H1 (cell line): Measurements from ENCODE around the gene RAB3IP. TPM values are rescaled to one million over a fixed set of nuclear protein-coding genes. Genes with fewer than 3 reads are reported as not detected.

Source experiments
- CTCF ChIA-PET: fragments of 300-600 bp; sonication (Branson Sonifier 250); formaldehyde crosslinking; loops from one replicate; lab custom pipeline; 2021; ENCODE audit not compliant: partially characterized antibody; lab: Charles Lee
- POLR2A ChIA-PET: fragments of 300-600 bp; sonication (Branson Sonifier 250); formaldehyde crosslinking; loops from one replicate; lab custom pipeline; 2021; ENCODE audit warnings: inconsistent platforms; ENCODE audit not compliant: partially characterized antibody; lab: Charles Lee
- DNase-seq, 2 experiments: peaks; one replicate each; pipeline versions ENCODE4 v3.0.0 to v3.0.0-alpha.2; 2010 to 2022; ENCODE audit warnings: low spot score in 2 of 2, low read depth in 1 of 2, mixed read lengths in 1 of 2
- FAIRE-seq: peaks from 2 replicates; lab custom pipeline; 2011; peaks lifted over from hg19 to GRCh38; lab: Jason Lieb, UNC
- H2AFZ ChIP-seq: 2 replicates; pipeline ENCODE4 v1.8.1; 2012; ENCODE audit warnings: low read length, inconsistent platforms
- H2AK5ac ChIP-seq: 2 replicates; pipeline ENCODE4 v1.6.1; 2013; ENCODE audit warnings: low read depth, low read length
- H2BK120ac ChIP-seq: replicated peaks from 2 replicates; pipeline ENCODE3; 2013; ENCODE audit warnings: low read depth, low read length, inconsistent platforms
- H2BK12ac ChIP-seq: 2 replicates; pipeline ENCODE4 v1.6.1; 2013; ENCODE audit warnings: low read depth, low read length
- H2BK15ac ChIP-seq: 2 replicates; pipeline ENCODE4 v1.6.1; 2013; ENCODE audit warnings: low read length
- H2BK20ac ChIP-seq: 2 replicates; pipeline ENCODE4 v1.6.1; 2013; ENCODE audit warnings: low read length
- H2BK5ac ChIP-seq: 2 replicates; pipeline ENCODE4 v1.6.1; 2013; ENCODE audit warnings: low read depth, low read length
- H3K14ac ChIP-seq: 2 replicates; pipeline ENCODE4 v1.6.1; 2013; ENCODE audit warnings: inconsistent platforms; ENCODE audit not compliant: insufficient read length
- H3K18ac ChIP-seq: 2 replicates; pipeline ENCODE4 v1.6.1; 2013; ENCODE audit warnings: low read length; ENCODE audit errors: extremely low read depth
- H3K23ac ChIP-seq: 2 replicates; pipeline ENCODE4 v1.6.1; 2013; ENCODE audit warnings: inconsistent platforms; ENCODE audit not compliant: insufficient read length
- H3K23me2 ChIP-seq: 2 replicates; pipeline ENCODE4 v1.6.1; 2013; ENCODE audit warnings: low read depth, low read length
- H3K27ac ChIP-seq: 2 replicates; pipeline ENCODE4 v1.6.1; 2011; ENCODE audit warnings: low read depth, low read length, inconsistent platforms
- H3K27me3 ChIP-seq, 4 experiments: replicated peaks in 1 of 4; 1 replicate in 1 of 4; 2 replicates in 3 of 4; pipeline versions ENCODE4 v1.6.1 to v1.8.1; 2011 to 2013; ENCODE audit warnings: low read length in 3 of 4, mild to moderate bottlenecking in 3 of 4, inconsistent platforms in 2 of 4, mixed read lengths in 2 of 4, moderate library complexity in 1 of 4; ENCODE audit not compliant: control insufficient read depth in 3 of 4, insufficient read depth in 3 of 4; ENCODE audit errors: extremely low read depth in 1 of 4
- H3K36me3 ChIP-seq, 4 experiments: 2 replicates each; pipeline versions ENCODE4 v1.6.1 to v1.8.1; 2011 to 2013; ENCODE audit warnings: mild to moderate bottlenecking in 4 of 4, low read length in 3 of 4, moderate library complexity in 2 of 4, control low read depth in 1 of 4, inconsistent platforms in 1 of 4; ENCODE audit not compliant: insufficient read depth in 4 of 4, control insufficient read depth in 2 of 4
- H3K4ac ChIP-seq: replicated peaks from 2 replicates; pipeline ENCODE3; 2013; ENCODE audit warnings: low read length, low read depth, mixed read lengths, inconsistent platforms; ENCODE audit not compliant: insufficient read length
- H3K4me1 ChIP-seq, 4 experiments: replicated peaks in 1 of 4; 1 replicate in 1 of 4; 2 replicates in 3 of 4; pipeline versions ENCODE4 v1.6.1 to v1.8.1; 2011 to 2013; ENCODE audit warnings: low read length in 3 of 4, inconsistent platforms in 2 of 4, mixed read lengths in 1 of 4; ENCODE audit not compliant: insufficient read depth in 4 of 4, control insufficient read depth in 3 of 4
- H3K4me2 ChIP-seq, 2 experiments: 2 replicates each; pipeline versions ENCODE4 v1.6.1 to v1.8.1; 2011 to 2013; ENCODE audit warnings: low read depth in 2 of 2, low read length in 2 of 2, control low read depth in 1 of 2, inconsistent platforms in 1 of 2, mild to moderate bottlenecking in 1 of 2; ENCODE audit not compliant: insufficient read depth in 1 of 2
- H3K4me3 ChIP-seq, 4 experiments: fragments of 200-600, 300-600 bp in 1 of 4; sonication (generic), shearing (Covaris generic), sonication (Bioruptor Twin) in 1 of 4; 2 replicates each; pipeline versions ENCODE4 v1.5.1 to v1.8.1; 2011 to 2016; ENCODE audit warnings: low read length in 4 of 4, low read depth in 3 of 4, control low read depth in 2 of 4, inconsistent platforms in 2 of 4, mild to moderate bottlenecking in 2 of 4, mixed read lengths in 1 of 4, moderate library complexity in 1 of 4; ENCODE audit not compliant: insufficient read depth in 2 of 4; ENCODE audit errors: extremely low read depth in 1 of 4
- H3K56ac ChIP-seq: replicated peaks from 2 replicates; pipeline ENCODE3; 2013; ENCODE audit warnings: low read depth, mild to moderate bottlenecking, mixed read lengths, low read length, inconsistent platforms; ENCODE audit not compliant: insufficient read length
- H3K79me1 ChIP-seq: 2 replicates; pipeline ENCODE4 v1.6.1; 2013; ENCODE audit warnings: low read depth, low read length, control low read depth
- H3K79me2 ChIP-seq, 2 experiments: 2 replicates each; pipeline versions ENCODE4 v1.6.1 to v1.8.1; 2012 to 2013; ENCODE audit warnings: low read length in 2 of 2, mild to moderate bottlenecking in 2 of 2, inconsistent platforms in 1 of 2; ENCODE audit not compliant: insufficient read depth in 2 of 2, control insufficient read depth in 1 of 2
- H3K9ac ChIP-seq, 4 experiments: replicated peaks in 1 of 4; 1 replicate in 1 of 4; 2 replicates in 3 of 4; pipeline versions ENCODE4 v1.6.1 to v1.8.1; 2011 to 2013; ENCODE audit warnings: low read depth in 3 of 4, low read length in 3 of 4, control low read depth in 2 of 4, mild to moderate bottlenecking in 2 of 4, moderate library complexity in 2 of 4, inconsistent platforms in 1 of 4; ENCODE audit errors: extremely low read depth in 1 of 4
- H3K9me3 ChIP-seq, 2 experiments: 2 replicates each; pipeline versions ENCODE4 v1.6.1 to v1.8.1; 2012 to 2013; ENCODE audit warnings: mild to moderate bottlenecking in 2 of 2, moderate library complexity in 2 of 2, control low read depth in 1 of 2, inconsistent platforms in 1 of 2, low read depth in 1 of 2, low read length in 1 of 2, mixed read lengths in 1 of 2; ENCODE audit not compliant: insufficient read depth in 2 of 2
- H4K20me1 ChIP-seq, 2 experiments: replicated peaks in 1 of 2; 2 replicates each; pipeline versions ENCODE3 to v1.8.1; 2011 to 2013; ENCODE audit warnings: inconsistent platforms in 2 of 2, low read length in 2 of 2, mild to moderate bottlenecking in 1 of 2; ENCODE audit not compliant: insufficient read depth in 2 of 2, control insufficient read depth in 1 of 2
- H4K5ac ChIP-seq: 2 replicates; pipeline ENCODE4 v1.6.1; 2013; ENCODE audit warnings: low read length, low read depth, mixed read lengths, inconsistent platforms; ENCODE audit not compliant: insufficient read length
- H4K8ac ChIP-seq: 2 replicates; pipeline ENCODE4 v1.8.0; 2013; ENCODE audit warnings: mild to moderate bottlenecking, moderate library complexity, low read length, inconsistent platforms; ENCODE audit not compliant: insufficient read depth; ENCODE audit errors: extremely low read depth
- H4K91ac ChIP-seq: replicated peaks from 2 replicates; pipeline ENCODE3; 2013; ENCODE audit warnings: low read length, mixed read lengths, inconsistent platforms; ENCODE audit not compliant: insufficient read length
- KDM1A ChIP-seq: fragments of 200-600, 300-600 bp; sonication (generic); IDR thresholded peaks from 2 replicates; pipeline ENCODE4 v1.7.1; 2016; ENCODE audit warnings: mild to moderate bottlenecking, low read length, borderline replicate concordance
- POLR2AphosphoS5 ChIP-seq: IDR thresholded peaks from 2 replicates; pipeline ENCODE4 v1.6.1; 2011; ENCODE audit warnings: low read depth, low read length
- RNF2 ChIP-seq: fragments of 200-900, 300-1000 bp; sonication (generic); IDR thresholded peaks from 2 replicates; pipeline ENCODE4 v1.7.1; 2016; ENCODE audit warnings: borderline replicate concordance, low read depth, mild to moderate bottlenecking, antibody characterized with exemption, low read length; ENCODE audit not compliant: poor library complexity, severe bottlenecking; ENCODE audit errors: missing control alignments
- WGBS, 2 experiments: shearing (Covaris generic) in 1 of 2; methylation state at CpG; one replicate each; pipeline versions ENCODE4 v1.1.6 to v1.1.7; 2013 to 2015; ENCODE audit warnings: low lambda C conversion rate in 2 of 2, mixed read lengths in 2 of 2, inconsistent platforms in 1 of 2, low coverage in 1 of 2, missing lambda C conversion rate in 1 of 2; ENCODE audit not compliant: insufficient replicate concordance in 2 of 2, insufficient coverage in 1 of 2, insufficient read length in 1 of 2; ENCODE audit errors: extremely low coverage in 1 of 2, missing lambda C conversion rate in 1 of 2; 5-methylcytosine and 5-hydroxymethylcytosine counted together
- polyA plus RNA-seq, 7 experiments: library from polyadenylated mRNA; depleted of rRNA in 3 of 7; stranded (reverse) in 5 of 7; unstranded in 2 of 7; fragments of >200 nt in 5 of 7; fragments of 200-250 nt in 2 of 7; gene quantifications; 1 replicate in 5 of 7; 2 replicates in 1 of 7; 4 replicates in 1 of 7; pipeline versions ENCODE4 v1.2.1 to v1.2.3, GENCODE V29; 2011 to 2013; ENCODE audit warnings: missing spikeins in 2 of 7, mixed read lengths in 2 of 7
- total RNA-seq: library from RNA; stranded (reverse); fragmentation: NEBNext Ultra II Directional; extraction: Animal tissue kit (Norgen Biotek cat#: 25700); gene quantifications from 2 replicates; pipeline ENCODE4 v1.2.1, GENCODE V29; 2021

Gene RAB3IP
- total and polyA plus RNA-seq, 2 of the 8 experiments (the other 6 are each of a cell fraction or from before 2014, with no cell fraction given), result 17.7 to 34.6 TPM

- Histone ChIP-seq H2BK12ac (no peak overlapping the region), H3K4me3 (no peak overlapping the region), H3K23me2 (no peaks in the 10 kb centered on the region; the same call in 1 of the 2 replicates), H3K56ac (no peak overlapping the region), H3K4ac (no peak overlapping the region), H3K4me1 (no peaks in the 10 kb centered on the region; a peak in 1 of 7 replicates), H3K14ac (no peak overlapping the region), H3K9ac (no peak overlapping the region), H3K27me3 (no peaks in the 10 kb centered on the region), H3K9me3 (no peaks in the 10 kb centered on the region), H3K36me3 (no peaks in the 10 kb centered on the region), H2BK120ac (no peak overlapping the region), H3K79me1 (no peaks in the 10 kb centered on the region), H2BK15ac (no peak overlapping the region), H3K79me2 (no peaks in the 10 kb centered on the region), H3K27ac (no peak overlapping the region), H4K20me1 (no peaks in the 10 kb centered on the region), H3K23ac (no peak overlapping the region), H3K18ac (no peak overlapping the region), H2BK20ac (no peak overlapping the region)
- DNase-seq (no peak), FAIRE-seq (no peak)
- 88% methylated on average over 2 of the region's 2 CpGs; no CpG with 5 or more reads in 1 of the 2 experiments for WGBS, 2 experiments
- CTCF ChIA-PET, result interaction anchor here (0.6 kb wide), 1 partner anchor 226 kb away, joined by 3 read pairs; no protein-coding TSS in a partner anchor
- no peak for TF ChIP-seq POLR2AphosphoS5
- TF ChIP-seq KDM1A, result no peak
- TF ChIP-seq RNF2, result no peak
- TF ChIP-seq, all 59 proteins: peak for 0
- Histone ChIP-seq H2AFZ (no peak overlapping the region), H2BK5ac (no peak overlapping the region), H4K91ac (no peak overlapping the region), H3K4me2 (no peak overlapping the region), H2AK5ac (no peak overlapping the region), H4K8ac (no peak overlapping the region), H4K5ac (no peak overlapping the region)
- POLR2A ChIA-PET, result no interaction called here
These were observed 95.0 kb downstream of the RAB3IP start for GRCh38 chr12:69833696-69834095.
